GM21825 (cell line): ENCODE results near the gene GBGT1.

Experiments used
- ATAC-seq: cut with Tn5 transposase; IDR thresholded peaks from one replicate; pipeline ENCODE4 v1.9.1; 2021; ENCODE audit warnings: mild to moderate bottlenecking, moderate library complexity; ENCODE audit not compliant: unreplicated experiment

The GBGT1 gene

GRCh38 chr9:133144904-133145851 is 18.5 kb downstream of the GBGT1 start:
- no peak for ATAC-seq

GRCh38 chr9:133144142-133144903 is 19.4 kb downstream of the GBGT1 start:
- peak; percentile 24 for ATAC-seq

- ATAC-seq: no peak
Measured at GRCh38 chr9:133143639-133144141, 20.0 kb downstream of the GBGT1 start.

DNA sequence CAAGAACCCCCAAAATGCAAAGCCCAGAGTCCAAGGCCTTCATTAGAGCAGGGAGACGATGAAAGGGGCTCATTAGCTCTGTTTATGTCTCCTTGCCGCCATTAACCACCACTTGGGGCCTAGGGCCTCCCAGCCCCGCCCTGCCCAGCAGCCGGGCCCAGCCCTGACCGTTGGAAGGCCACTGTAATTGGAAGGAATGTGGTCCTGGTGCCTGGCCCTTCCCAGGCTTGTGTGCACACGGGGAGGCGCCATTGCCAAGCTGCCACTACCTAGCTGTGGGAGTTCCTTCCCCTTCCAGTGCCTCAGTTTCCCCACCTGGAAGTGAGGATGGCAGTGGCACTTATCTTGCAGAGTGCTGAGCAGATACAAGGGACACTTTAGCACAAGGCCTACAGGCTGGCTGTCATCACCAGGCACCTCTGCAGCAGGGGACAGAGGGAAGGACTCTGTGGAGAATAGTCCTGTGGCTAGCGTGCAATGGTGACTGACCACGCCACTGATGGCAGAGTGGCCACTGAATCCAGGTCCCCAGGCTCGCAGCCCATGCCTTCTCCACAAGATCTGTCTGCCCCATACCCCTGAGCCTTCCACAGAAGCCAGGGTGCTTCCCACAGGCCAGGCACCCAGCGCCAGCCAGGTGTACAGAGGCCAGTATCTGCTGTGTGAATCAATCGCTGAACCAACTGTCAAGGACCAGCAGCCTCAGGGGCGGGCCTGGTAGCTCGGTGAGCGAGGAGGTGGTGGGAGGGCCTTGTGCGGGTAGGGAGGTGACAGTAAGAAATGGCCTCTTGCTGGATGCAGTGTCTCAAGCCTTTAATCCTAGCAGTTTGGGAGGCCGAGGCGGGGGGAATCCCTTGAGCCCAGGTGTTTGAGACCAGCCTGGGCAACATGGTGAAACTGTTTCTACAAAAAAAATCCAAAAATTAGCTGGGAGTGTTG is 20.8 kb downstream of the GBGT1 start:
- no peak for ATAC-seq

DNA sequence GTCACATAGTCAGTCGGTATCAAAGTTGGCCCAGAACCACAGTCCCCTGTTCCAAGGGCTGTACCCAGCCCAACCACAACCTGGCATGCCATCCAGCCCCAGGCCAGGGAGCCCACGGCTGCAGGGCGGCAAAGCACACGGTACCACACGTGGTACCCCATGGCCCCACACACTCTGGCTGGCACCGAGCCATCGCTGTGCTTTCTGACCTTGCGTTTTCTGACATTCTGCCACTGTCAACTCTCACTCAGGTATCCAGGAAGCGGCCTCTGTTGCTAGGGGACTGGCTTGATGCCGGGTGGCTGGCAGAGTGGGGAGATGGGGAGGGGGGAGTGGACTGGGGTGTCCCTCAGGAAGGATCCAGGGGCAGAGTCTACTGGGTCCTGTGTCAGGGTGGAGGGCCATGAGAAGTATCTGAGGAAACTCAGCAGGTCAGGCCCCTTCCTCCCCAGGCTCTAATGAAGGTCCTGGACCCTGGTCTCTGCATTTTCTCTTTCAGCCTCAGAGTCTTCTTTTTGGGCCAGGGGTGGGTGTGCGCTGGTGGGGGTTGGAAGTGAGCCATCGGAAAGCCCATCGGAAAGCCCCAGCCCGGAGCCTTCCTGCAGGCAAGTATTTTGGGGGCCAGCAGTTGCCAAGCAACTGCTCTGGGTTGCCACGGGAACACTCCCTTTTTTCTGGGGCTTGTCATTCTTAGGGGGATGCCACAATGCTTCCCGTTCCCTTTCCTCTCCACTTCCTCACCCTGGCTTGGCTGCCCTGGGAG is 21.7 kb downstream of the GBGT1 start:
- no peak for ATAC-seq

GRCh38 chr9:133140606-133141005 is 23.1 kb downstream of the GBGT1 start:
- no peak for ATAC-seq

DNA sequence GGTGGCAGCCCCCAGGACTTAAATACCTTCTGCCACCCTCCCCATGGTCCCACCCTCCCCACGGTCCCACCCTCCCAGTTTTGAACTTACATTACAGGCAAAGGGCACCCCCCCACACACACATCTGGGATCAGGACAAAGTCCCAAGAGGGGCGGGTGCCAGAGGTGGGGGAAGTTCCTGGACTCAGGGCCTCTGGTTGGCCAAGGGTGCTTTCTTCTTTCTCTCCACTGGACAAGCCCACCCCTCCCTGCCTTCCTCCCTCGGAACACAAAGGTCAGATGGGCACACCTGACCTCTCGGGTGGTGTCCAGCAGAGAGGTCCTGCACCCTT is 23.6 kb downstream of the GBGT1 start:
- no peak for ATAC-seq

GRCh38 chr9:133139246-133140173 is 24.2 kb downstream of the GBGT1 start:
- ATAC-seq: no peak

DNA sequence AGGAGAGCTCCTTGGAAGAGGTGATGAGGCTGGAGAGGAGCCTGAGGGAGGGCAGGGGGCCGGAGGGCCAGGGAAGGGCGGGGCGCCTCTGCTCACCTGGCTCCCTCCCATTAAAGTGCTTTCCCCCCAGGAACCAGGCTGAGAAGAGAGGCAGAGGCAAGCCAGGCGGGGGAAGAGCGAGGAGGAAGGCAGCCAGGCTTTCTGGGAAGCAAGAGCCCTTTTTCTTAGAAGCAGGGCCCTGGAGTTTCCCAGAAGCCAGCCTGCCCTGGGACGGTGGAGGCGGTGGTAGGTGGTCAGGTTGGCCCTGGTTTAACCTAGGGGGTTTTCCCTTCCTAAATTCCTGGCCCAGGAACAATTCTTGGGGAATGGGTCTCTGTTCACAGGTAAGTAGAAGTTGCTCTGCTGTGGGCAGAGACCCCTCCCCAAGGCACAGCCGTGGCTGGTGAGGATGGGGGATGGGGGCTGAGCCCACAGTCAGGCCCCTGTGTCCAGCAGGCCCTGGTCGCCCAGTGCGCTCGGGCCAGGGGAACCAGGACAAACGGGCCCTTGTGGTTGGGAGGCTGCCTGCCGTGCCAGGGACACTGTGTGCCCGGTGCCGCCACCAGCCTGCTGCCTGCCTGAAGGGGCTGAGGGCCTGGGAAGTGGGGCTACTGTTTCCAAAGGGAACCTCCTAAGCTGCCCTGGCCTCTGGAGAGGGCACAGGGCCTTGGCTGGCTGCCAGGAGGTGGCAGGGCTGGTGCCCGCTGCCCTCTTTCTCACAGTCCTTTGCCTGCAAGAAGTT is 26.1 kb downstream of the GBGT1 start:
- no peak for ATAC-seq

DNA sequence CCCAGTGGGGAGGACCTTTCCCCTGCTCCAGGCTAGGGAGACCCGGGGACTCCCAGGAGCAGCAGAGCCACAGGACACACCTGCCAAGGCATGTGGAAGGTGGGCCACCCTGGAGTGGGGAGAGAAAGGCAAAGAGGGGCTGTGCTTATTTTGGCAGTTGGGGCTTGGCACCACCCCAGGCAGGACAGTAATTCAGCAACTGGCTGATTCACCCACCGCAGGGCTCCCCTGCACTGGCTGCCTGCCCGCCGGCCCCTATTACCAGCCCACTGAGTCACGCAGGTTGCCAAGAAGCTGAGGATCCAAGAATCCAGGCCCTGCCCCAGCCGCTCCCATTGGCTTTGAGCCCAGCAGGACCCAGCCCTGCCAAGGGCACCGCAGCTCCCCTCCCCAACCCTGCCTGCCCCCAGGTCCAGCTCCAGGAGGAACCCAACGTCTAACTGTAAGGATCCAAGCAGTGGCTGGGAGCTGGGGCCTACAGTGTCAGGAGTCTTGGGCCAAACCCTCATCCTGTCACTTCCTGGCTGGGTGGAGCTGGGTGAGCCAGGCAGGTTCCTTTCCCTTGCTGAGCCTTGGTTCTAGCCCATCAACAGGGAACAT is 28.5 kb downstream of the GBGT1 start:
- no peak for ATAC-seq

- ATAC-seq: no peak
Measured at GRCh38 chr9:133134388-133135145, 29.1 kb downstream of the GBGT1 start.

DNA sequence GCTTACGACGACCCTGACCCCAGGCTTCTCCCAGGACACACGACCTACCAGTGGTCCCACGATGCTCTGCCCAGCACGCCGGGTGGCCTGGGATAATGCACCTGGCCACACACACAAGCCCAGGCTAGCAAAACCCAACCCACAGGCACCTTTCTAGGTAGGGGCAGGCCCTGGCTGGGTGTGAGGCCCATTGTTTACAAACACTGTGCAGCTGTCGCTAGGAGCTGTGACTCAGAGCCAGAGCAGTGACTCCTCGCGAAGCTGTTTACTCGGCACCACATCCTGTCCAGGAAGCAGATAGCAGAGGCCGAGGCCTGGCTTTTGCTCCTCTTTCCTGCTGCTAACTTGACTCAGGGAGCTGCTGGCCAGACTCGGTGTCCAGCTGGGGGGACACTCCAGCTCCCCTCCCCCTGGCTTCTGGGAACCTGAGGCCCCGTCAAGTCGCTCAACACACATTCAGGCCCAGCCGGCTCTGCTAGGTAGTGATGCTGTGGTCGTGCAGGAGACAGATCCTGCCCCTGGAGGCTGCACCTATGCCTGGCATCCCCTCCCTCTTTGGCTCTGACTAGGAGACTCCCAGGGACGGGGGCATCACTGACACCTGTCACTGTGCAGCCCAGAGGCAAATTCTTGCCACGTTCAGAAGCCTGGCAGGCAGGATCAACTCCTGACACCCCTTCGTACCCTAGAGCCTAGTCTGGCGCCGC is 29.9 kb downstream of the GBGT1 start:
- peak; percentile 87 for ATAC-seq

DNA sequence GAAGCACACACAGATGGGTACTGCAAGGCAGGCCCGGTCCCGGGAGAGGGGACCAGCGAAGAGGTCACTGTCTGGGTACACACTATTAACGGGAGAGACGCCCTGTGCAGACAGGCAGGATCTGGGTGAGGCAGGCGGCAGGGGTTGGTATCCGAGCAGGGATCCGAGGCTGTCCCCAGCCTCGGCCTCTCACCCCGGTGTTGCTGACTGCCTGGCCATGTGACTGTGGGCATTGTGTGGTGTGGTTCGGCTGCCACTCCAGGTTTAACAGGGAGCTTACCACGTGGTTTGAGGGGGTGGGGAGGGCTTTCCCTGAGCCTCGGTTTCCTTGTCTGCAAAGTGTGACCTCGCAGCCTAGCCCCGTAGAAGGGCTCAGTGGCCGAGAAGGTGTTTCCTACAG is 31.5 kb downstream of the GBGT1 start:
- ATAC-seq: no peak

- ATAC-seq: no peak
Measured at GRCh38 chr9:133131506-133131905, 32.2 kb downstream of the GBGT1 start.

DNA sequence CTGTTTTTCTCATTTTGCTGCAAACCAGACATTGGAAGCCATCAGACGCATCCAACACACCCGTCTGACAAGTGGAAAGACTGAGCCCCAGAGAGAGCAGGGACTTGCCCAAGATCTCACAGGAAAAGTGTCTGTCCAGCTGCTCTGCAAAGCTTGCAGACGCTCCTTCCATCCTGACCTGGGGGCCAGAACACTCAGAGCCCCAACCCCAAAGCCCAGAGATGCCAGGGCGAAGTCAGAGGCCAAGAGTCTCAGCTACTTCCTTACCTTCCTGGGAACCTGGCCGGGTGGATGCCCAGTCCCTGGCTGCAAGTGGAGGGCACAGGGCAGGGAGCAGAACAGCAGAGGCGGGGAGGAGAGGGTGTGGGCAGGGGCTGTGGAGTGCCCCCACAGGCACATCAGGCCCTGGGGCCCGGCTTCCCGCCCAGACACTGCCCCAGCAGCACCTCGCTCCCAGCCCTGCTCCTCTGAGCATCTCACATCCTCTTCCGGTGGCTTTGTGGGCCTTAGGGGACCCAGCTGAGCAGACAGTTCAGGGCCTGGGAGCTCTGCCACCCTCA is 32.9 kb downstream of the GBGT1 start:
- no peak for ATAC-seq
